ENCODE data around the gene OPCML.

The OPCML gene

GRCh38 chr11:133519560-133519959, 12.7 kb downstream of the OPCML start:
- Histone ChIP-seq H3K27me3 (replicated peaks; ENCODE audit: insufficient read depth, low read length) (no peaks in the 10 kb centered on the region), H3K4me2 (ENCODE audit: low read depth, low read length) (no peak overlapping the region), H3K4me1 (ENCODE audit: low read length) (no peaks in the 10 kb centered on the region), H3K9me2 (replicated peaks; ENCODE audit: insufficient read depth, low read length) (no peaks in the 10 kb centered on the region), H3K36me3 (replicated peaks; ENCODE audit: insufficient read depth, low read length) (no peaks in the 10 kb centered on the region), H2AFZ (ENCODE audit: low read length) (no peak overlapping the region), H3K4me3 (ENCODE audit: low read length) (no peak overlapping the region), H4K20me1 (ENCODE audit: insufficient read depth, low read length) (no peaks in the 10 kb centered on the region), H3K27ac (ENCODE audit: low read length) (no peak overlapping the region), H3K79me2 (ENCODE audit: low read length) (no peaks in the 10 kb centered on the region), H3F3A (ENCODE audit: insufficient read depth, low read length) (no peaks in the 10 kb centered on the region), H3K9ac (ENCODE audit: low read length) (no peak overlapping the region), H3K9me3 (replicated peaks; ENCODE audit: insufficient read depth, low read length) (no peaks in the 10 kb centered on the region)
- no peak for DNase-seq
- TF ChIP-seq EZH2 (optimal IDR thresholded peaks at IDR 0.05; ENCODE audit: low read depth, low read length) (no peak), CTCF (IDR thresholded peaks at IDR 0.05; ENCODE audit: low read length) (no peak), EZH2phosphoT487 (IDR thresholded peaks at IDR 0.05; ENCODE audit: low read length) (no peak)

GRCh38 chr11:133518702-133519264, 13.5 kb downstream of the OPCML start:
- Histone ChIP-seq H3K9ac (ENCODE audit: low read length) (no peak overlapping the region), H3K79me2 (ENCODE audit: low read length) (no peaks in the 10 kb centered on the region), H3K27me3 (replicated peaks; ENCODE audit: insufficient read depth, low read length) (no peaks in the 10 kb centered on the region), H3F3A (ENCODE audit: insufficient read depth, low read length) (no peaks in the 10 kb centered on the region), H3K4me2 (ENCODE audit: low read depth, low read length) (no peak overlapping the region), H3K4me3 (ENCODE audit: low read length) (no peak overlapping the region), H3K4me1 (ENCODE audit: low read length) (no peaks in the 10 kb centered on the region), H4K20me1 (ENCODE audit: insufficient read depth, low read length) (no peaks in the 10 kb centered on the region), H3K27ac (ENCODE audit: low read length) (no peak overlapping the region), H3K9me3 (replicated peaks; ENCODE audit: insufficient read depth, low read length) (no peaks in the 10 kb centered on the region), H3K9me2 (replicated peaks; ENCODE audit: insufficient read depth, low read length) (no peaks in the 10 kb centered on the region), H2AFZ (ENCODE audit: low read length) (no peak overlapping the region), H3K36me3 (replicated peaks; ENCODE audit: insufficient read depth, low read length) (no peaks in the 10 kb centered on the region)
- no peak for DNase-seq
- no peak for TF ChIP-seq EZH2 (optimal IDR thresholded peaks at IDR 0.05; ENCODE audit: low read depth, low read length)
- no peak for TF ChIP-seq EZH2phosphoT487 (IDR thresholded peaks at IDR 0.05; ENCODE audit: low read length)
- no peak for TF ChIP-seq CTCF (IDR thresholded peaks at IDR 0.05; ENCODE audit: low read length)

- H3K27ac ChIP-seq (ENCODE audit: low read length) = no peak overlapping the region
- DNase-seq = no peak
- H3K79me2 ChIP-seq (ENCODE audit: low read length) = no peaks in the 10 kb centered on the region
- H3K9me2 ChIP-seq (replicated peaks; ENCODE audit: insufficient read depth, low read length) = no peaks in the 10 kb centered on the region
- TF ChIP-seq CTCF (IDR thresholded peaks at IDR 0.05; ENCODE audit: low read length) = no peak
- TF ChIP-seq EZH2phosphoT487 (IDR thresholded peaks at IDR 0.05; ENCODE audit: low read length) = no peak
- no peak for TF ChIP-seq EZH2 (optimal IDR thresholded peaks at IDR 0.05; ENCODE audit: low read depth, low read length)
- no peaks in the 10 kb centered on the region for H3F3A ChIP-seq (ENCODE audit: insufficient read depth, low read length)
- no peaks in the 10 kb centered on the region for H3K36me3 ChIP-seq (replicated peaks; ENCODE audit: insufficient read depth, low read length)
- H3K4me1 ChIP-seq (ENCODE audit: low read length) = no peaks in the 10 kb centered on the region
- no peaks in the 10 kb centered on the region for H3K27me3 ChIP-seq (replicated peaks; ENCODE audit: insufficient read depth, low read length)
- H3K9me3 ChIP-seq (replicated peaks; ENCODE audit: insufficient read depth, low read length) = no peaks in the 10 kb centered on the region
- no peak overlapping the region for H3K4me3 ChIP-seq (ENCODE audit: low read length)
- H3K4me2 ChIP-seq (ENCODE audit: low read depth, low read length) = no peak overlapping the region
- H3K9ac ChIP-seq (ENCODE audit: low read length) = no peak overlapping the region
- H2AFZ ChIP-seq (ENCODE audit: low read length) = no peak overlapping the region
- H4K20me1 ChIP-seq (ENCODE audit: insufficient read depth, low read length) = no peaks in the 10 kb centered on the region
Observed at GRCh38 chr11:133516845-133517244, 15.5 kb downstream of the OPCML start.
